ENCODE measurements around the gene ITIH5. TPM values are rescaled to one million over a fixed set of nuclear protein-coding genes. Genes with fewer than 3 reads are reported as not detected.

The ITIH5 gene
- total and polyA plus RNA-seq, 4 donors: 0.88 to 68.5 (median 6.4) TPM

DNA sequence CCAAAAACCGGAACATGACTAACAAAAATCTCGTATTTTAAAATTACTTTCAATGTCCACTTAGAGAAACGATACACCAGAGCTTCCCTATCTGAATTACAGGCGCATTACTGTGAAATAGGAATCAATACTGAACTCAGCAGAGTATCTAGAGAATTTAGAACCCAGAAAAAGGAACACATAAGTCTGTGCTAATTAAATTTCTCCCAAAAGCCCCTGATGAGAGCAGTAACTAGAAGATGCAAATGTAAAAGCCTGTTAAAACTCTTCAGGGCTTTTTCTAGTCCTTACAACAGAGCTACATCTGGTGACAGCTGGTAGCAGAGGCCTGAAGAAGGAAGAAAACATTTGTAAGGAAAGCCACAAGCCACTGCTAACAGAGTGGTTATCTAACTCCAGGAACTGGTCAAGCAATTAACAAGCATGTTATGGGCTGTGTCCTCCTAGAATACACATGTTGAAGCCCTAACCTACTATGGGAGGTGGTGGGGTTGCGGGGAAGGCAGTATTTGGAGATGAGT lies 24.2 kb downstream of the ITIH5 start:
- no peaks in the 10 kb centered on the region for H3K4me1 ChIP-seq (ENCODE audit: control insufficient read depth in 5 of 5, insufficient read depth in 5 of 5, low read length in 5 of 5)
- H3K27ac ChIP-seq (ENCODE audit: low read depth in 1 of 2, low read length in 1 of 2): no peak overlapping the region
- DNase-seq (no peak), ATAC-seq (ENCODE audit: insufficient read depth, low FRiP score) (no peak)
- H3K9ac ChIP-seq (ENCODE audit: insufficient read depth in 1 of 2, low read length in 2 of 2): no peak overlapping the region
- no peak overlapping the region for H3K4me3 ChIP-seq
- peaks cover 0 to 22% (median 6%) of the 10 kb centered on the region in 4 donors for H3K36me3 ChIP-seq (ENCODE audit: control insufficient read depth in 4 of 4, insufficient read depth in 4 of 4, low read length in 4 of 4)
- no peaks in the 10 kb centered on the region for H3K27me3 ChIP-seq (ENCODE audit: control insufficient read depth in 3 of 3, insufficient read depth in 3 of 3, low read length in 2 of 3)
- 72 to 85% methylated on average over 5 of the region's 5 CpGs for WGBS, 2 donors
- H3K9me3 ChIP-seq (ENCODE audit: control insufficient read depth in 4 of 4, insufficient read depth in 3 of 4, low read length in 3 of 4): peaks cover 0 to 3% (median 0%) of the 10 kb centered on the region in 4 donors
- TF ChIP-seq, protein P1, sequence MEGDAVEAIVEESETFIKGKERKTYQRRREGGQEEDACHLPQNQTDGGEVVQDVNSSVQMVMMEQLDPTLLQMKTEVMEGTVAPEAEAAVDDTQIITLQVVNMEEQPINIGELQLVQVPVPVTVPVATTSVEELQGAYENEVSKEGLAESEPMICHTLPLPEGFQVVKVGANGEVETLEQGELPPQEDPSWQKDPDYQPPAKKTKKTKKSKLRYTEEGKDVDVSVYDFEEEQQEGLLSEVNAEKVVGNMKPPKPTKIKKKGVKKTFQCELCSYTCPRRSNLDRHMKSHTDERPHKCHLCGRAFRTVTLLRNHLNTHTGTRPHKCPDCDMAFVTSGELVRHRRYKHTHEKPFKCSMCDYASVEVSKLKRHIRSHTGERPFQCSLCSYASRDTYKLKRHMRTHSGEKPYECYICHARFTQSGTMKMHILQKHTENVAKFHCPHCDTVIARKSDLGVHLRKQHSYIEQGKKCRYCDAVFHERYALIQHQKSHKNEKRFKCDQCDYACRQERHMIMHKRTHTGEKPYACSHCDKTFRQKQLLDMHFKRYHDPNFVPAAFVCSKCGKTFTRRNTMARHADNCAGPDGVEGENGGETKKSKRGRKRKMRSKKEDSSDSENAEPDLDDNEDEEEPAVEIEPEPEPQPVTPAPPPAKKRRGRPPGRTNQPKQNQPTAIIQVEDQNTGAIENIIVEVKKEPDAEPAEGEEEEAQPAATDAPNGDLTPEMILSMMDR (IDR thresholded peaks at IDR 0.05; ENCODE audit: control extremely low read depth, extremely low read depth): no peak

DNA sequence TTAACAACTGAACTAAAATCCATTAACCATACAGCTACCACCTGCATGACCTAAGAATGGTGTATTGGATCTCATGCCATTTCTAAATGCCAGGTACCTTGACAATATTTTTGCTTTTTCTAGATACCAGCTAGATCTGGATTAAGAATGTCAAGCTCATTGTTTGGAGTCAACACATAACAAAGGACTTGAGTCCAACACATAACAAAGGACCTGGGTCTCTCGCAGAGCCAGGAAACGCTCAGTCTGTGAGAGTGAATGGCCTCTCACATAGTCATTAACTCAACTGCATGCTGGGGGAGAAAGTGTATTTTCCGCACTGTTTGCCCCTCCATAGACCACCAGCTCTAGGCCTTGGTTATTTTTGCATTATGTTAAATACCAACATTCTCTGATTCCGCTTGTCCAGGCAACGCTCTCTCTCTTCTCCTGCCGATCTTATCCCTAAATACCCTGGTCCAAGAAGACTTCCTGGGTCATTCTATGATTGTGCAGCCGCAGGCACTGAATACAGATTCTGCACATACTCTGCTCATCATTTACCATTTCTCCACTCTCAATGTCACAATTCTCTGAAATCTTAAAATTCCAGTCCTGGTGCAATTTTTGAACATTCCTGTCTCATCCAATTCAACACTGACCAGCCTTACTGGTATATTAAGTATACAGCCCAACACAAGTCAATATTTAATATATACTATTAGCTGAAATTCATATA lies 31.2 kb downstream of the ITIH5 start:
- no peak for ATAC-seq (ENCODE audit: insufficient read depth, low FRiP score)
- Histone ChIP-seq H3K4me1 (ENCODE audit: control insufficient read depth in 5 of 5, insufficient read depth in 5 of 5, low read length in 5 of 5) (peaks cover 0 to 7% (median 0%) of the 10 kb centered on the region in 5 donors), H3K9me3 (ENCODE audit: control insufficient read depth in 4 of 4, insufficient read depth in 3 of 4, low read length in 3 of 4) (peaks cover 0 to 3% (median 0%) of the 10 kb centered on the region in 4 donors), H3K27ac (ENCODE audit: low read depth in 1 of 2, low read length in 1 of 2) (no peak overlapping the region), H3K36me3 (ENCODE audit: control insufficient read depth in 4 of 4, insufficient read depth in 4 of 4, low read length in 4 of 4) (peaks cover 0 to 12% (median 6%) of the 10 kb centered on the region in 4 donors), H3K4me3 (no peak overlapping the region), H3K9ac (ENCODE audit: insufficient read depth in 1 of 2, low read length in 2 of 2) (no peak overlapping the region), H3K27me3 (ENCODE audit: control insufficient read depth in 3 of 3, insufficient read depth in 3 of 3, low read length in 2 of 3) (no peaks in the 10 kb centered on the region)
- no peak for DNase-seq
- WGBS, 2 donors: 90% methylated on average over 7 of the region's 7 CpGs
- TF ChIP-seq, protein P1 (IDR thresholded peaks at IDR 0.05; ENCODE audit: control extremely low read depth, extremely low read depth): no peak

DNA sequence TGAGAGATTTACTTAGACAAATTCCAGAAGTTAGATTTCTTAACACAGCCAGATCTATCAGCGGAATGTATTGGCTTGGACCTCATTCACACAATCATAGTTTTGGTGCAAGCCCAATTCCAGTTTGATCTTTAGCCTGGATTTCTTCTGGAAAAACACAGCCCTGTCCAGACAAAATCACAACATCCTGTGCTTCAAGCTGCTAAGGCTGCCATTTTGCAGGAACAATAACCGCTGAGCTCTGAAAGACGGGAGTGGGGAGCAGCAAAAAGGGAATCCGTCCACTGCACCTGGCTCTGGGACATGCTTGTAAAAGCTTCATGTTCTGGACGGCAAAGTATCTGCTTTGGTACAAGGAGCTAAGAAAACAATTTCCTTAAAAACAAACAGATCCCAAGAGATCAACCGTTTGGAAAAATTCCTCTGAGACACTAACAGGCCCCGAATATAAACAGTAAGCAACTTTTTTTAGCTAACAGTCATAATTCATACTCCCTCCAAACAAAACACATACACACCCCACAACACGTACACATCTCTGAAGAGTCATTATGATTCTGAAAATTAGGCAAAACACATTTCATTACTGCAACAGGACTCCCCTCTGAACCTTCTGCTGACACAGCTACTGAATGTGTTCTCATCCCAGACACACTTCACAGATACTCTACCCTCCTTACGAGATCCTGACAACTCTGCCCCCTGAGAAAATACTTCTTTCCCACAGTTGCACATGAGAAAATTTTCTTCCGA lies 32.4 kb downstream of the ITIH5 start:
- no peak overlapping the region for H3K4me3 ChIP-seq
- TF ChIP-seq, protein P1 (IDR thresholded peaks at IDR 0.05; ENCODE audit: control extremely low read depth, extremely low read depth): no peak
- WGBS, 2 donors: 70 to 82% methylated on average over 10 of the region's 10 CpGs
- H3K9ac ChIP-seq (ENCODE audit: insufficient read depth in 1 of 2, low read length in 2 of 2): no peak overlapping the region
- H3K36me3 ChIP-seq (ENCODE audit: control insufficient read depth in 4 of 4, insufficient read depth in 4 of 4, low read length in 4 of 4): peaks cover 0 to 11% (median 5%) of the 10 kb centered on the region in 4 donors
- peak overlapping the region in 1 of 2 donors; percentile 40 for H3K27ac ChIP-seq (ENCODE audit: low read depth in 1 of 2, low read length in 1 of 2)
- no peaks in the 10 kb centered on the region for H3K9me3 ChIP-seq (ENCODE audit: control insufficient read depth in 4 of 4, insufficient read depth in 3 of 4, low read length in 3 of 4)
- DNase-seq (peak in 2 of 3 donors; percentile 43 to 72), ATAC-seq (ENCODE audit: insufficient read depth, low FRiP score) (no peak)
- H3K27me3 ChIP-seq (ENCODE audit: control insufficient read depth in 3 of 3, insufficient read depth in 3 of 3, low read length in 2 of 3): no peaks in the 10 kb centered on the region
- peaks cover 0 to 7% (median 0%) of the 10 kb centered on the region in 5 donors for H3K4me1 ChIP-seq (ENCODE audit: control insufficient read depth in 5 of 5, insufficient read depth in 5 of 5, low read length in 5 of 5)

Measured in lung (tissue), 12 donors.